Measurements from ENCODE around the gene APCDD1L.

APCDD1L gene

GRCh38 chr20:58480551-58481336, 34.5 kb downstream of the APCDD1L start:
- H3F3A ChIP-seq (ENCODE audit: insufficient read depth, low read length) = no peaks in the 10 kb centered on the region
- H3K4me3 ChIP-seq (ENCODE audit: low read depth, low read length, poor library complexity, severe bottlenecking) = no peak overlapping the region
- TF ChIP-seq CTCF (IDR thresholded peaks at IDR 0.05; ENCODE audit: low read length) (no peak), EZH2 (IDR thresholded peaks at IDR 0.05; ENCODE audit: borderline replicate concordance, low read length) (no peak)
- no peaks in the 10 kb centered on the region for H3K9me2 ChIP-seq (ENCODE audit: low read depth, low read length)
- H3K4me2 ChIP-seq (ENCODE audit: low read length) = no peak overlapping the region
- H3K27me3 ChIP-seq (ENCODE audit: insufficient read depth, low read length) = peaks cover 6% of the 10 kb centered on the region; the same call in 1 of the 2 replicates
- no peaks in the 10 kb centered on the region for H3K79me2 ChIP-seq (ENCODE audit: insufficient read depth, low read length)
- H3K4me1 ChIP-seq (ENCODE audit: insufficient read depth, low read length, severe bottlenecking) = no peaks in the 10 kb centered on the region
- no peaks in the 10 kb centered on the region for H4K20me1 ChIP-seq (ENCODE audit: insufficient read depth, low read length)
- H3K27ac ChIP-seq (ENCODE audit: low read depth, low read length, poor library complexity, severe bottlenecking) = no peak overlapping the region
- no peak overlapping the region for H2AFZ ChIP-seq (ENCODE audit: low read length)
- peaks cover 3% of the 10 kb centered on the region for H3K9me3 ChIP-seq (ENCODE audit: low read length)
- no peaks in the 10 kb centered on the region; the same call in 1 of the 2 replicates for H3K36me3 ChIP-seq (ENCODE audit: insufficient read depth, low read length)
- no peak overlapping the region for H3K9ac ChIP-seq (ENCODE audit: low read length)

- no peak overlapping the region for H3K4me3 ChIP-seq (ENCODE audit: low read depth, low read length, poor library complexity, severe bottlenecking)
- H3K79me2 ChIP-seq (ENCODE audit: insufficient read depth, low read length) = no peaks in the 10 kb centered on the region
- no peaks in the 10 kb centered on the region for H3K9me3 ChIP-seq (ENCODE audit: low read length)
- H3K9me2 ChIP-seq (ENCODE audit: low read depth, low read length) = no peaks in the 10 kb centered on the region
- H3F3A ChIP-seq (ENCODE audit: insufficient read depth, low read length) = no peaks in the 10 kb centered on the region
- H3K9ac ChIP-seq (ENCODE audit: low read length) = no peak overlapping the region
- no peaks in the 10 kb centered on the region for H3K4me1 ChIP-seq (ENCODE audit: insufficient read depth, low read length, severe bottlenecking)
- TF ChIP-seq CTCF (IDR thresholded peaks at IDR 0.05; ENCODE audit: low read length) = no peak
- no peak for TF ChIP-seq EZH2 (IDR thresholded peaks at IDR 0.05; ENCODE audit: borderline replicate concordance, low read length)
- no peak overlapping the region for H3K27ac ChIP-seq (ENCODE audit: low read depth, low read length, poor library complexity, severe bottlenecking)
- peaks cover 6% of the 10 kb centered on the region; the same call in 1 of the 2 replicates for H3K27me3 ChIP-seq (ENCODE audit: insufficient read depth, low read length)
- H3K4me2 ChIP-seq (ENCODE audit: low read length) = no peak overlapping the region
- H3K36me3 ChIP-seq (ENCODE audit: insufficient read depth, low read length) = no peaks in the 10 kb centered on the region; the same call in 1 of the 2 replicates
- no peaks in the 10 kb centered on the region for H4K20me1 ChIP-seq (ENCODE audit: insufficient read depth, low read length)
- no peak overlapping the region for H2AFZ ChIP-seq (ENCODE audit: low read length)
Measured at GRCh38 chr20:58479726-58480440, 35.3 kb downstream of the APCDD1L start.

GRCh38 chr20:58478141-58478805, 36.9 kb downstream of the APCDD1L start:
- no peak overlapping the region for H2AFZ ChIP-seq (ENCODE audit: low read length)
- no peak for TF ChIP-seq EZH2 (IDR thresholded peaks at IDR 0.05; ENCODE audit: borderline replicate concordance, low read length)
- TF ChIP-seq CTCF (IDR thresholded peaks at IDR 0.05; ENCODE audit: low read length) = no peak
- H3K9ac ChIP-seq (ENCODE audit: low read length) = no peak overlapping the region
- H4K20me1 ChIP-seq (ENCODE audit: insufficient read depth, low read length) = no peaks in the 10 kb centered on the region
- no peaks in the 10 kb centered on the region for H3K79me2 ChIP-seq (ENCODE audit: insufficient read depth, low read length)
- H3F3A ChIP-seq (ENCODE audit: insufficient read depth, low read length) = no peaks in the 10 kb centered on the region
- no peak overlapping the region for H3K4me3 ChIP-seq (ENCODE audit: low read depth, low read length, poor library complexity, severe bottlenecking)
- H3K4me1 ChIP-seq (ENCODE audit: insufficient read depth, low read length, severe bottlenecking) = no peaks in the 10 kb centered on the region
- peaks cover 6% of the 10 kb centered on the region; the same call in 1 of the 2 replicates for H3K27me3 ChIP-seq (ENCODE audit: insufficient read depth, low read length)
- H3K9me3 ChIP-seq (ENCODE audit: low read length) = no peaks in the 10 kb centered on the region
- no peak overlapping the region for H3K27ac ChIP-seq (ENCODE audit: low read depth, low read length, poor library complexity, severe bottlenecking)
- H3K4me2 ChIP-seq (ENCODE audit: low read length) = no peak overlapping the region
- H3K36me3 ChIP-seq (ENCODE audit: insufficient read depth, low read length) = no peaks in the 10 kb centered on the region; the same call in 1 of the 2 replicates
- no peaks in the 10 kb centered on the region for H3K9me2 ChIP-seq (ENCODE audit: low read depth, low read length)
